Stimulated activated CD8-positive, alpha-beta memory T cell treated with anti-CD3 and anti-CD28 coated beads, Interleukin-2, amount 100 ng/mL, for 1 hour (primary cell): Measurements from ENCODE around the gene ESCO1.
"Not testable (repeated sequence)": the region's sequence is repeated elsewhere in the genome, so short reads cannot be mapped to it uniquely, and the experiment has no call there.

Experiments used
- DNase-seq, 2 donors: peaks; one replicate each; pipeline ENCODE4 v3.0.0-alpha.2; 2020; ENCODE audit warnings: low read depth in 2 of 2

The ESCO1 gene

GRCh38 chr18:21593540-21594257 is 6.8 kb downstream of the ESCO1 start:
- DNase-seq = no peak

GRCh38 chr18:21592361-21592760 is 8.1 kb downstream of the ESCO1 start:
- DNase-seq = not testable (repeated sequence)

GRCh38 chr18:21584391-21584790 is 16.1 kb downstream of the ESCO1 start:
- DNase-seq = no peak

- no peak for DNase-seq
Observed at GRCh38 chr18:21575656-21576055, 24.8 kb downstream of the ESCO1 start.

- no peak for DNase-seq
Observed at GRCh38 chr18:21571772-21572171, 28.7 kb downstream of the ESCO1 start.

- DNase-seq = no peak
Observed at GRCh38 chr18:21559195-21559594, 41.3 kb downstream of the ESCO1 start.

GRCh38 chr18:21557607-21558253 is 42.8 kb downstream of the ESCO1 start:
- no peak for DNase-seq

GRCh38 chr18:21550510-21550970 is 50.0 kb downstream of the ESCO1 start:
- no peak for DNase-seq

- DNase-seq = no peak
Observed at GRCh38 chr18:21548647-21549046, 51.9 kb downstream of the ESCO1 start.

- no peak for DNase-seq
Observed at GRCh38 chr18:21546423-21546822, 54.1 kb downstream of the ESCO1 start.

- DNase-seq = no peak
Observed at GRCh38 chr18:21538230-21538629, 62.3 kb downstream of the ESCO1 start.

GRCh38 chr18:21534327-21534726 is 66.2 kb downstream of the ESCO1 start:
- DNase-seq = no peak

GRCh38 chr18:21526463-21526862 is 74.0 kb downstream of the ESCO1 start:
- no peak for DNase-seq

GRCh38 chr18:21525916-21526315 is 74.6 kb downstream of the ESCO1 start:
- DNase-seq = no peak

GRCh38 chr18:21522530-21522929 is 78.0 kb downstream of the ESCO1 start:
- DNase-seq = no peak

GRCh38 chr18:21513741-21514140 is 86.8 kb downstream of the ESCO1 start:
- DNase-seq = no peak

- no peak for DNase-seq
Observed at GRCh38 chr18:21513292-21513691, 87.2 kb downstream of the ESCO1 start.

GRCh38 chr18:21509062-21509461 is 91.4 kb downstream of the ESCO1 start:
- DNase-seq = no peak

- no peak for DNase-seq
Observed at GRCh38 chr18:21507913-21508701, 92.4 kb downstream of the ESCO1 start.

GRCh38 chr18:21502661-21503060 is 97.8 kb downstream of the ESCO1 start:
- no peak for DNase-seq

- no peak for DNase-seq
Observed at GRCh38 chr18:21499997-21500396, 100.5 kb downstream of the ESCO1 start.

GRCh38 chr18:21496277-21496835 is 104.1 kb downstream of the ESCO1 start:
- no peak for DNase-seq
